ENCODE data around the gene ATG10. TPM values are rescaled to one million over a fixed set of nuclear protein-coding genes. Genes with fewer than 3 reads are reported as not detected.
"Not testable (repeated sequence)": the region's sequence is repeated elsewhere in the genome, so short reads cannot be mapped to it uniquely, and the experiment has no call there.

Gene ATG10
- total and polyA plus RNA-seq, 8 donors, result 6.4 to 15.7 (median 11.1) TPM

DNA sequence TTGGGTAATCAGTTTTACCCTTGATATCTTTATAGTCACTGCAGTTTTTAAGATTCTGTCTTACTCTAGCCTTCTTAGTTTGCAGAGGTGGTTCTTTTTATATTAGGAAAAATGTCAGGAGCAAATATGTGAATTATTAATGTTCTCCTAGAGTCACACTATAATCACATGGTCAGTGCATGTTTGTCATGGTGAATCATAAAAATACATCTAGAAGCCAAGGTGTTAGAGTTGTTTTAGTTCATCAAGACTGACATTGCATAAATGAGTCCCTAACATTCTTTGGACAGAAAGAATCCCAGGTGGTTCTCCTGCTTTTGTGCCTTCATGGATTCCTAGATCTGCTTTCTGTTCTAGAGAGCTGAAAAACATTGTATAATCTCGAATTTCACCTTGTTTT is 22.9 kb downstream of the ATG10 start:
- intact Hi-C loops (cut with DNase I), result no loop called here
- ATAC-seq, result no peak
- TF ChIP-seq CTCF (IDR thresholded peaks at IDR 0.05), result no peak
- H3K36me3 ChIP-seq, result peaks cover 0 to 23% of the 10 kb centered on the region in 2 donors
- no peak for DNase-seq
- no peaks in the 10 kb centered on the region for H3K4me1 ChIP-seq
- no peak overlapping the region for H3K4me3 ChIP-seq
- no peaks in the 10 kb centered on the region for H3K9me3 ChIP-seq
- no peak overlapping the region for H3K27ac ChIP-seq
- H3K27me3 ChIP-seq, result no peaks in the 10 kb centered on the region

- Histone ChIP-seq H3K36me3 (peaks cover 0 to 21% of the 10 kb centered on the region in 2 donors), H3K4me3 (no peak overlapping the region), H3K9me3 (no peaks in the 10 kb centered on the region), H3K27ac (no peak overlapping the region), H3K27me3 (no peaks in the 10 kb centered on the region), H3K4me1 (no peaks in the 10 kb centered on the region)
- intact Hi-C loops (cut with DNase I), result no loop called here
- DNase-seq (no peak), ATAC-seq (no peak)
- TF ChIP-seq CTCF (IDR thresholded peaks at IDR 0.05), result no peak
These were observed 23.6 kb downstream of the ATG10 start for GRCh38 chr5:81995407-81995806.

GRCh38 chr5:82004511-82004910 is 32.7 kb downstream of the ATG10 start:
- no peak for ATAC-seq
- TF ChIP-seq CTCF (IDR thresholded peaks at IDR 0.05), result no peak

DNA sequence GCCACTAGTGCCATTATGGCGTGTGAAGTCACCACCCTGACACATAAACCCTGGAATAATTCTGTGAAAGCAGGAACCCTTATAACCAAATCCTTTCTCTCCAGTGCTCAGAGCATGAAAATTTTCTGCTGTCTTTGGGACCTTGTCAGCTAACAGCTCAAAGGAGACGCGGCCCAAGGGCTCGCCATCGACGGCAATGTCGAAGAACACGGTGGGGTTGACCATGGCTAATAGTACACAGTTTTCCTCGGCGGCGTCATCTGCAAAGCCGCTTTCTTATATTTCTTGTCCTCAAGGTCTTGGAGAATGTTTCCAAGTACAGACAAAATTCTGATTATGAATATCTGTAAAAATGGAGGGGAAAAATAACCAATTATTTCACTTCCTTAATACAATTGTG is 38.0 kb downstream of the ATG10 start:
- H3K9me3 ChIP-seq; intact Hi-C loops (cut with DNase I); H3K4me3 ChIP-seq; H3K27ac ChIP-seq; H3K4me1 ChIP-seq; DNase-seq; ATAC-seq; H3K27me3 ChIP-seq; H3K36me3 ChIP-seq: not testable (repeated sequence)

More at GRCh38 chr5:82004511-82004910, 32.7 kb downstream of the ATG10 start:
- no peaks in the 10 kb centered on the region for H3K4me1 ChIP-seq
- DNase-seq, result peak in 1 of 4 donors; percentile 12
- no peaks in the 10 kb centered on the region for H3K27me3 ChIP-seq
- intact Hi-C loops (cut with DNase I), result no loop called here
- no peaks in the 10 kb centered on the region for H3K36me3 ChIP-seq
- H3K4me3 ChIP-seq, result no peak overlapping the region
- no peaks in the 10 kb centered on the region for H3K9me3 ChIP-seq
- no peak overlapping the region for H3K27ac ChIP-seq

DNA sequence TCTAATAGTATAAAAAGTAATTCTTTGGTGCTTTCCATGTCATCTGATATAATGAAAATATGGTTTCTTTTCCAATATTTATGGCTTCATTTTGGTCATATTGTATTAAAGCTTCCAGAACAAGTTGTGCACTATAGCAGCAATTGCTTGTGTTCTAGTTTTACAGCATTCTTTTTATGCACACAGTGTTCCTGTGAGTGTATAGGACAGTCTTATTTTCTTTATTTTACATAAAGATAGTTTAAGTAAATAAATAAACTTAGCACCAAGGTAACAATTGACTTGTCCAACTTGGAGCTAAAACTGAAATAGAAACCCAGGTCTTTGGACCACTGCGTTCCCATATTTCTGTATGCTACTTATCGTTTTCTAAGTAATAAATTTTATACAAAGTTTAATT is 38.9 kb downstream of the ATG10 start:
- ATAC-seq (no peak), DNase-seq (no peak)
- no peaks in the 10 kb centered on the region for H3K36me3 ChIP-seq
- H3K27me3 ChIP-seq, result no peaks in the 10 kb centered on the region
- TF ChIP-seq CTCF (IDR thresholded peaks at IDR 0.05), result no peak
- H3K4me3 ChIP-seq, result no peak overlapping the region
- no peak overlapping the region for H3K27ac ChIP-seq
- intact Hi-C loops (cut with DNase I), result no loop called here
- peaks cover 0 to 2% of the 10 kb centered on the region in 2 donors for H3K9me3 ChIP-seq
- H3K4me1 ChIP-seq, result no peaks in the 10 kb centered on the region

DNA sequence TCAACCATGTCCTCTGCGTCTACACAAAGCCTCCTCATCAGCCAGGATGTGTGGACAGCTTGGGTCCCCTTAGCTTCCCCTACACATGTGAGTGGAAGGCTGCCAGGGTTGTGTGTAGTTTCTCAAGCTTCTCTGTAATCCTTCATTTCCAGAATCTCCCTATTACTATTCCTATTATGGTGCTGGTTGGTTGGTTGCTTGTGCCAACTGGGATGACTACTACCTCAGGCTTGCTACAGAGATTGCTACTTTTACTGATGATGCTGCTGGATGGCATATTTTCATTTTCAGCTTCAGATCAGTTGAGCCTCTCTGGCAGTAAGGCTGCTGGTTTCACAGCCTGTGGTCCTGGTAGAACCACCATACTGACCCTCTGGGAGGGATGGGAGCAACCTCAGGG is 39.9 kb downstream of the ATG10 start:
- Histone ChIP-seq H3K4me1 (no peaks in the 10 kb centered on the region), H3K9me3 (peaks cover 0 to 10% of the 10 kb centered on the region in 2 donors), H3K36me3 (no peaks in the 10 kb centered on the region), H3K27me3 (no peaks in the 10 kb centered on the region), H3K4me3 (no peak overlapping the region), H3K27ac (no peak overlapping the region)
- no peak for TF ChIP-seq CTCF (IDR thresholded peaks at IDR 0.05)
- DNase-seq (no peak), ATAC-seq (no peak)
- intact Hi-C loops (cut with DNase I), result no loop called here

- DNase-seq; H3K36me3 ChIP-seq; H3K4me3 ChIP-seq; H3K27ac ChIP-seq; intact Hi-C loops (cut with DNase I); H3K27me3 ChIP-seq; H3K4me1 ChIP-seq; ATAC-seq; H3K9me3 ChIP-seq: not testable (repeated sequence)
These were observed 42.8 kb downstream of the ATG10 start for GRCh38 chr5:82014644-82015043.

All from left lung (tissue), 10 donors.